H1 (cell line): ENCODE results near the gene SCNN1G. TPM values are rescaled to one million over a fixed set of nuclear protein-coding genes. Genes with fewer than 3 reads are reported as not detected.
A peak's percentile ranks its signal among the peaks of the same experiment; 100 is the strongest.

Source experiments
- ATF3 ChIP-seq: IDR thresholded peaks from 2 replicates; pipeline ENCODE4 v1.6.1; 2011; ENCODE audit warnings: low read depth, mild to moderate bottlenecking, low read length; ENCODE audit not compliant: insufficient read depth
- BRCA1 ChIP-seq: IDR thresholded peaks from 2 replicates; pipeline ENCODE4 v1.6.1; 2012; ENCODE audit warnings: low read depth, low read length, improper control_type of control experiment
- CEBPB ChIP-seq: IDR thresholded peaks from 2 replicates; pipeline ENCODE4 v1.6.1; 2012; ENCODE audit warnings: low read depth, low read length
- CHD1 ChIP-seq: IDR thresholded peaks from 2 replicates; pipeline ENCODE4 v1.6.1; 2012; ENCODE audit warnings: low read depth, low read length, improper control_type of control experiment
- CHD2 ChIP-seq: IDR thresholded peaks from 2 replicates; pipeline ENCODE4 v1.6.1; 2012; ENCODE audit warnings: low read length, improper control_type of control experiment
- GABPA ChIP-seq: IDR thresholded peaks from 2 replicates; pipeline ENCODE4 v1.6.1; 2011; ENCODE audit warnings: mild to moderate bottlenecking, low read length, moderate library complexity, borderline replicate concordance; ENCODE audit not compliant: insufficient read depth
- GTF2F1 ChIP-seq: IDR thresholded peaks from 2 replicates; pipeline ENCODE4 v1.6.1; 2012; ENCODE audit warnings: low read depth, low read length, improper control_type of control experiment, borderline replicate concordance
- JUND ChIP-seq: IDR thresholded peaks from 2 replicates; pipeline ENCODE4 v1.6.1; 2011; ENCODE audit warnings: mild to moderate bottlenecking, improper control_type of control experiment, low read length
- KDM5A ChIP-seq: fragments of 200-600 bp; IDR thresholded peaks from 2 replicates; pipeline ENCODE4 v1.7.1; 2012; ENCODE audit warnings: mild to moderate bottlenecking, low read length, inconsistent platforms, mixed read lengths
- MAFK ChIP-seq: IDR thresholded peaks from 2 replicates; pipeline ENCODE4 v1.6.1; 2012; ENCODE audit warnings: low read depth, mild to moderate bottlenecking, improper control_type of control experiment, low read length
- MAX ChIP-seq: IDR thresholded peaks from 2 replicates; pipeline ENCODE4 v1.6.1; 2012; ENCODE audit warnings: inconsistent platforms
- NANOG ChIP-seq: IDR thresholded peaks from 2 replicates; pipeline ENCODE4 v1.6.1; 2011; ENCODE audit warnings: low read length, low read depth, mild to moderate bottlenecking, inconsistent platforms; ENCODE audit not compliant: insufficient read depth, poor library complexity, severe bottlenecking
- PHF8 ChIP-seq: fragments of 200-600 bp; sonication (generic); conservative IDR thresholded peaks from 2 replicates; pipeline ENCODE4 v1.7.1; 2012; ENCODE audit warnings: low read depth, mild to moderate bottlenecking, inconsistent platforms, low read length, moderate library complexity
- RAD21 ChIP-seq, 2 experiments: IDR thresholded peaks in 1 of 2; conservative IDR thresholded peaks in 1 of 2; 2 replicates each; pipeline ENCODE4 v1.6.1; 2011; ENCODE audit warnings: low read depth in 2 of 2, low read length in 2 of 2, improper control_type of control experiment in 1 of 2, inconsistent platforms in 1 of 2, mild to moderate bottlenecking in 1 of 2, moderate library complexity in 1 of 2
- RBBP5 ChIP-seq: IDR thresholded peaks from 2 replicates; pipeline ENCODE4 v1.7.1; 2012; ENCODE audit warnings: low read depth, mild to moderate bottlenecking, inconsistent platforms, low read length, moderate library complexity, borderline replicate concordance
- RFX5 ChIP-seq: IDR thresholded peaks from 2 replicates; pipeline ENCODE4 v1.6.1; 2011; ENCODE audit warnings: low read depth, low read length, improper control_type of control experiment, borderline replicate concordance
- RNF2 ChIP-seq: fragments of 200-900, 300-1000 bp; sonication (generic); IDR thresholded peaks from 2 replicates; pipeline ENCODE4 v1.7.1; 2016; ENCODE audit warnings: borderline replicate concordance, low read depth, mild to moderate bottlenecking, antibody characterized with exemption, low read length; ENCODE audit not compliant: poor library complexity, severe bottlenecking; ENCODE audit errors: missing control alignments
- SIX5 ChIP-seq: IDR thresholded peaks from 2 replicates; pipeline ENCODE4 v1.6.1; 2011; ENCODE audit warnings: mild to moderate bottlenecking, low read depth, low read length
- SP1 ChIP-seq: IDR thresholded peaks from 2 replicates; pipeline ENCODE4 v1.6.1; 2011; ENCODE audit warnings: low read depth, low read length
- TCF12 ChIP-seq: IDR thresholded peaks from 2 replicates; pipeline ENCODE4 v1.6.1; 2011; ENCODE audit warnings: low read depth, mild to moderate bottlenecking, low read length
- USF2 ChIP-seq: IDR thresholded peaks from 2 replicates; pipeline ENCODE4 v1.6.1; 2011; ENCODE audit warnings: low read length, improper control_type of control experiment
- YY1 ChIP-seq: IDR thresholded peaks from 2 replicates; pipeline ENCODE4 v1.6.1; 2011; ENCODE audit warnings: low read depth, mild to moderate bottlenecking, low read length
- ZNF274 ChIP-seq: IDR thresholded peaks from 2 replicates; pipeline ENCODE4 v1.7.0; 2012; ENCODE audit warnings: low read length, borderline replicate concordance; ENCODE audit errors: extremely low read depth
- polyA plus RNA-seq, 7 experiments: library from polyadenylated mRNA; depleted of rRNA in 3 of 7; stranded (reverse) in 5 of 7; unstranded in 2 of 7; fragments of >200 nt in 5 of 7; fragments of 200-250 nt in 2 of 7; gene quantifications; 1 replicate in 5 of 7; 2 replicates in 1 of 7; 4 replicates in 1 of 7; pipeline versions ENCODE4 v1.2.1 to v1.2.3, GENCODE V29; 2011 to 2013; ENCODE audit warnings: missing spikeins in 2 of 7, mixed read lengths in 2 of 7
- total RNA-seq: library from RNA; stranded (reverse); fragmentation: NEBNext Ultra II Directional; extraction: Animal tissue kit (Norgen Biotek cat#: 25700); gene quantifications from 2 replicates; pipeline ENCODE4 v1.2.1, GENCODE V29; 2021

Gene SCNN1G
- total and polyA plus RNA-seq, 2 of the 8 experiments (the other 6 are each of a cell fraction or from before 2014, with no cell fraction given), result 0.73 to 1.1 TPM

- peak; percentile 100 for TF ChIP-seq YY1
- peak; percentile 82 for TF ChIP-seq SIX5
- TF ChIP-seq CHD1, result no peak
- no peak for TF ChIP-seq NANOG
- no peak; a peak in 1 of 4 replicates for TF ChIP-seq RAD21 (IDR thresholded peaks at IDR 0.05 in 1 of 2, conservative IDR thresholded peaks at IDR 0.05 in 1 of 2; ENCODE audit: low read depth in 2 of 2, low read length in 2 of 2)
- no peak for TF ChIP-seq MAFK
- peak; percentile 53; the same call in 1 of the 2 replicates for TF ChIP-seq MAX
- TF ChIP-seq CHD2, result no peak
- TF ChIP-seq ATF3, result peak; percentile 87
- TF ChIP-seq BRCA1, result no peak
- TF ChIP-seq RNF2, result no peak
- TF ChIP-seq GTF2F1, result no peak
- TF ChIP-seq ZNF274, result no peak
- no peak for TF ChIP-seq RFX5
- no peak for TF ChIP-seq SP1
- TF ChIP-seq GABPA, result no peak
- no peak for TF ChIP-seq PHF8
- no peak for TF ChIP-seq CEBPB
- TF ChIP-seq RBBP5, result no peak
- no peak for TF ChIP-seq JUND
- no peak for TF ChIP-seq TCF12
- TF ChIP-seq KDM5A, result no peak
- TF ChIP-seq USF2, result peak; percentile 84
These were observed 33.1 kb upstream of the SCNN1G start, which contains the start of gene USP31 (continued) for GRCh38 chr16:23149267-23149992.
